Ishikawa (cell line): ENCODE results near the gene TFPI2.

Experiments used
- CEBPB ChIP-seq: IDR thresholded peaks from 2 replicates; pipeline ENCODE4 v1.6.1; 2012
- CREB1 ChIP-seq: IDR thresholded peaks from 2 replicates; pipeline ENCODE4 v1.6.1; 2012; ENCODE audit warnings: low read depth
- MAX ChIP-seq: IDR thresholded peaks from 2 replicates; pipeline ENCODE4 v1.6.1; 2012
- RAD21 ChIP-seq: IDR thresholded peaks from 2 replicates; pipeline ENCODE4 v1.6.1; 2012; ENCODE audit warnings: low read depth
- REST ChIP-seq: IDR thresholded peaks from 2 replicates; pipeline ENCODE4 v1.6.1; 2012; ENCODE audit warnings: low read depth, mild to moderate bottlenecking
- TCF12 ChIP-seq: IDR thresholded peaks from 2 replicates; pipeline ENCODE4 v1.6.1; 2012; ENCODE audit warnings: low read depth
- TEAD4 ChIP-seq: IDR thresholded peaks from 2 replicates; pipeline ENCODE4 v1.6.1; 2012
- USF1 ChIP-seq: IDR thresholded peaks from 2 replicates; pipeline ENCODE4 v1.6.1; 2012
- YY1 ChIP-seq: IDR thresholded peaks from 2 replicates; pipeline ENCODE4 v1.6.1; 2012; ENCODE audit warnings: low read depth

- TF ChIP-seq REST (no peak), CEBPB (no peak), RAD21 (peak; percentile 49; the same call in 1 of the 2 replicates), TEAD4 (0 out of 2 replicates have a peak, but pooled peaks have one; percentile 15), CREB1 (no peak), TCF12 (no peak; the same call in 1 of the 2 replicates), YY1 (no peak), USF1 (no peak), MAX (no peak; the same call in 1 of the 2 replicates)
Observed at GRCh38 chr7:93890464-93891068, at the start of gene TFPI2.
